ENCODE measurements around the gene FAM120A. TPM values are rescaled to one million over a fixed set of nuclear protein-coding genes. Genes with fewer than 3 reads are reported as not detected.
"Not testable (repeated sequence)": the region's sequence is repeated elsewhere in the genome, so short reads cannot be mapped to it uniquely, and the experiment has no call there.

The FAM120A gene
- total RNA-seq, 2 experiments from 2014 or later: 121 TPM

GRCh38 chr9:93503381-93503780 lies 51.9 kb downstream of the FAM120A start:
- no peak for DNase-seq
- no peak overlapping the region for H3K4me3 Mint-ChIP-seq
- peaks cover 62% of the 10 kb centered on the region for H3K4me1 Mint-ChIP-seq
- no peaks in the 10 kb centered on the region for H3K9me3 Mint-ChIP-seq
- peaks cover 66% of the 10 kb centered on the region for H3K36me3 Mint-ChIP-seq
- no peaks in the 10 kb centered on the region for H3K27me3 Mint-ChIP-seq
- H3K27ac Mint-ChIP-seq: no peak overlapping the region

DNA sequence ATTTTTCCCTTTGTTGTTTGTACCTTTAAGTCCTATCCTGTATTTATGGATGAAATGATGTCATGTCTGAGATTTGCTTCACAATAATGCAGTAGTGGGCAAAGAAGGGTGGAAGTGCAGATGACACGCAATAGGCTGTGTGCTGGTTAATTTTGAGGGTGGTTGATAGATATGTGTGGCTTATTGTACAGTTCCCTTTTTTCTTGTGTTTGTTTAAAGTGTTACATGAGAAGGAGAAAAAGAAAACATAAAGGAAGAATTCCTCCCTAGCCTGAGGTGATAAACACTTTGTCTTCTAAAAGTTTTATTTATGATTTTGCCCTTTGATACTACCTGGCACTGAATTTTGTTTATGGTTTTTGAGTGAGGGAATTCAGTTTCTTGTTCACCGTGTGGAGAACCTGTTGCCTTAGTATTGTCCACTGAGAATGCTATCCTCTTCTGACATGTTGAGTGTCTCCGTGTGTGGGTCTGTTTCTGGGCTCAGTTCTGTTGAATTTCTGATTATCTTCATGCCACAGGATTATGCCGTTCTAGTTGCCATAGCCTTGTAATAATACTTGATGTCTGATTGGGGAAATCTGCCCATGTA lies 54.2 kb downstream of the FAM120A start:
- Mint-ChIP-seq H3K36me3 (peaks cover 53% of the 10 kb centered on the region), H3K27me3 (no peaks in the 10 kb centered on the region), H3K27ac (no peak overlapping the region), H3K4me3 (no peak overlapping the region), H3K9me3 (no peaks in the 10 kb centered on the region), H3K4me1 (peaks cover 61% of the 10 kb centered on the region)
- DNase-seq: no peak

DNA sequence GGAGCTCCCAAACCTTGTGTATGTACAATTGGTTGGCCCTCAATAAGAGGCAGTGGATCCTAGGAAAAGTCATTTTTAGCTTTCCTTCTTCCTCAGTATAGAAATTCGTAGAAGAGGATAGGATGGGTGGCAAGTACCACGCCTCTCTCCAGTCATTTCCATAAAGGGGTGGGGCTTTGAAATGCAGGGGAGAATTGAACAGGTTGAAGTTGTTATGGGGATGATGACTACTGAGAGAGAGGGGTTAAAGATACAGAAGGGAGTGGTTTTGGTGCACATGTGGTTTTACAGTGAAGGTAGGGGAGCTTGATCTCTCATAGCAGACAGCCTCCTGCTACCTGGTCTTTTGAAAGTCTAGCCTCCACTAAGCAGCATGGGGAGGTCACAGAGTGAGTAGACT lies 56.3 kb downstream of the FAM120A start:
- Mint-ChIP-seq H3K4me3 (no peak overlapping the region), H3K4me1 (peaks cover 51% of the 10 kb centered on the region), H3K9me3 (no peaks in the 10 kb centered on the region), H3K27me3 (no peaks in the 10 kb centered on the region), H3K36me3 (peaks cover 41% of the 10 kb centered on the region), H3K27ac (no peak overlapping the region)
- DNase-seq: no peak

GRCh38 chr9:93508207-93508606 lies 56.7 kb downstream of the FAM120A start:
- no peak overlapping the region for H3K27ac Mint-ChIP-seq
- H3K36me3 Mint-ChIP-seq: peaks cover 38% of the 10 kb centered on the region
- H3K9me3 Mint-ChIP-seq: no peaks in the 10 kb centered on the region
- no peak for DNase-seq
- no peak overlapping the region for H3K4me3 Mint-ChIP-seq
- H3K27me3 Mint-ChIP-seq: no peaks in the 10 kb centered on the region
- peaks cover 51% of the 10 kb centered on the region for H3K4me1 Mint-ChIP-seq

DNA sequence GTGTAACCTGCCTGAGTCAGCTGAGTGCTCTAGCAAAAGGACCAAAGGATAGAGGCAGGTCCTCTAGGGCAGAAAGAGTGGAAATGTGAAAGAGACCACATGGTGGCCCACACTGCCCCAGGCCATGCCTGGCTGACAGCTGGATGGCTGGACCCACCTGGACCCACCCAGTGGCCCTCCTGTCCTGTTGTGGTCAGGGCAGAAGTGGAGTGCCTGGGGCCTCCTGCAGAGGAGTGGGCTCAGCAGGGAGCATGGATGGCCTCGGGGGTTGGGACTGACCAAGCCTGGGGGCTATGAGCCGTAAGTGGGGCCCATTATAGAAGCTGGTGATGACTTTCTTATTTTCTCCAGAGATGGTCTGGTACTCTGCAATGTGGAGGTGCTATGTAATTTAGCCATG lies 57.6 kb downstream of the FAM120A start:
- Mint-ChIP-seq H3K36me3 (peaks cover 35% of the 10 kb centered on the region), H3K9me3 (no peaks in the 10 kb centered on the region), H3K4me1 (peaks cover 45% of the 10 kb centered on the region), H3K27ac (no peak overlapping the region), H3K4me3 (no peak overlapping the region), H3K27me3 (no peaks in the 10 kb centered on the region)
- DNase-seq: no peak

- Mint-ChIP-seq H3K9me3 (no peaks in the 10 kb centered on the region), H3K4me1 (peaks cover 37% of the 10 kb centered on the region), H3K4me3 (no peak overlapping the region), H3K27me3 (no peaks in the 10 kb centered on the region), H3K27ac (no peak overlapping the region), H3K36me3 (peaks cover 32% of the 10 kb centered on the region)
- DNase-seq: no peak
Observed at GRCh38 chr9:93510041-93510440, 58.6 kb downstream of the FAM120A start.

DNA sequence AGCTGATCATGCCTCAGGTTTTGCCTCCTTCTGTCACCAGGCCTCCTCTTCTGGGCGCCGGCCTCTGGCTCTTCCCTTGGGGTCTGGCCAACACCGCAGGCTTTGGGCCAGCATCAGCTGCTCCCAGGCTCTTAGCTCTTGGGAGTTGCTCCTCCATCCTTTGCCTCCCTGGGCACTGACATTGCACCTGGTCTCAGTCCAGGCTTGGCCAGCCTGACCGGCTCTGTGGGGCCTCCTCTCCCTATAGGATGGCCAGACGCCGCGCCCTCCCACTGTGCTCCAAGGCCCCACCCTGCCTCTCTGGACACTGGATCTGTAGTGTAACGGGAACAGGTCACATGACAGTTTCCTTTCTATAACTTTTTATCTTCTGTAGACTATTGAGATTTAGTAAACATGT lies 59.7 kb downstream of the FAM120A start:
- H3K4me1 Mint-ChIP-seq: peaks cover 30% of the 10 kb centered on the region
- peak overlapping the region; percentile 3 for H3K27ac Mint-ChIP-seq
- H3K9me3 Mint-ChIP-seq, DNase-seq, H3K27me3 Mint-ChIP-seq, H3K4me3 Mint-ChIP-seq: not testable (repeated sequence)
- peaks cover 25% of the 10 kb centered on the region for H3K36me3 Mint-ChIP-seq

GRCh38 chr9:93512170-93512812 lies 60.8 kb downstream of the FAM120A start:
- peaks cover 19% of the 10 kb centered on the region for H3K36me3 Mint-ChIP-seq

GRCh38 chr9:93513606-93514005 lies 62.1 kb downstream of the FAM120A start:
- no peak overlapping the region for H3K4me3 Mint-ChIP-seq
- no peak for DNase-seq
- H3K36me3 Mint-ChIP-seq: peaks cover 13% of the 10 kb centered on the region

More at GRCh38 chr9:93512170-93512812, 60.8 kb downstream of the FAM120A start:
- not testable (repeated sequence) for H3K9me3 Mint-ChIP-seq, H3K4me3 Mint-ChIP-seq, H3K27ac Mint-ChIP-seq, H3K27me3 Mint-ChIP-seq, DNase-seq
- peaks cover 25% of the 10 kb centered on the region for H3K4me1 Mint-ChIP-seq

DNA sequence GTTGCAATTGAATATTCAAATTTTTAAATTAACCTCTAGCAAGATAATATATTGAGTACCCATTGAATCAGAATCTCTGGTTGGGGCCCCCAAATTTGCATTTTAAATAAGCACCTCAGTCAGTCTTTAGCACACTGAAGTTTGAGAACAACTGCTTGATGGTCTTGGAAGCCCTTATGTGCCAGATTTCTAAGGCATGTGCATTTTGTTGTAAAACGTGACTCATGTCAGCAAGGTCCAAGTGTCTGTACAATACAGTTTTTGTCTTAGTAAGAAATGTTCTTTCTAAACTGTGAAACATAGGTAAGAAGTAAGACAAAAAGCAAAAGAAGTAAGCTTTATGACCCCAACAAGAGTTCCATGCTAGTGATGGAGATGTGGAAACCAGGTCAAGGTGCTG lies 65.8 kb downstream of the FAM120A start:
- Mint-ChIP-seq H3K27ac (no peak overlapping the region), H3K4me3 (no peak overlapping the region), H3K36me3 (peaks cover 16% of the 10 kb centered on the region), H3K4me1 (peaks cover 7% of the 10 kb centered on the region), H3K27me3 (no peaks in the 10 kb centered on the region), H3K9me3 (no peaks in the 10 kb centered on the region)
- DNase-seq: no peak

More at GRCh38 chr9:93513606-93514005, 62.1 kb downstream of the FAM120A start:
- no peaks in the 10 kb centered on the region for H3K27me3 Mint-ChIP-seq
- no peak overlapping the region for H3K27ac Mint-ChIP-seq
- H3K9me3 Mint-ChIP-seq: no peaks in the 10 kb centered on the region
- H3K4me1 Mint-ChIP-seq: peaks cover 16% of the 10 kb centered on the region

DNA sequence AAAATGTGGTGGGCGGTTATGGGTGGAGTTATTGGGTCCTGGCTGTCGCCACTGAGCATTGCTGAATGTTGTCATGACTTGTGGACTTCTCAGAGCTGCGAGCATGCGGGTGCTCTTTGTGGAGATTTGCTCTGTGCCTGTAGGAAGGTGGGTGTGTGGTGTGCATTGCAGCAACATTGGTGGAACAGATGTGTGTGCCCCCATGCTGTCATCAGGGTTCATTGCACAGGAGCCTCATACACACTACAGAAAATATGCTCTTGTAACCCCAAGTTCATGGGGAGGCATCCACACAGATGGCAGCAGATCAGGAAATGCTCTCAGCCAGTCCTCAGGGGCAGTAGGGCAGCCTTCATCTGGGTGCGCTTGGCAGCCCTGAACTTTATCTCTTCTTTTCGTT lies 69.0 kb downstream of the FAM120A start:
- H3K27me3 Mint-ChIP-seq: no peaks in the 10 kb centered on the region
- H3K27ac Mint-ChIP-seq: no peak overlapping the region
- H3K4me3 Mint-ChIP-seq: no peak overlapping the region
- H3K9me3 Mint-ChIP-seq: no peaks in the 10 kb centered on the region
- H3K4me1 Mint-ChIP-seq: peaks cover 5% of the 10 kb centered on the region
- H3K36me3 Mint-ChIP-seq: peaks cover 13% of the 10 kb centered on the region
- DNase-seq: no peak

DNA sequence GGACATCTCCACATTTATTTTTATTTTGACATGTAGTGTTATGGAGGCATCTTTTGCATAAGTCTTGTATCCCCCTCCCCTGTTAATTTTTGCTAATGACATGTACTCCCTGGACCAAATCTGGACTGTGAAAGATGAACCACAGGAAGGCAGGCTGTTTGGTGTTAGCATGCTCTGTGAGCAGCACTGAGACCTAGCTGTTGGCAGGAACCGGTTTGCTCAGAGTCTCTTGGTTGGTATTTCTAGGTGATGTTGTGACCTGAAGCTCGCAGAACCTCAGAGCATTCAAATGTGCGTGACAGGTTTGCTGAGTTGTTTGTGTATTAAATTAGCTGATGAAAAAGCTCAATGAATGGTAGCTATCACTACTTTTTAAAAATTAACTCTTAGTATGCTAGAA lies 71.3 kb downstream of the FAM120A start:
- H3K4me3 Mint-ChIP-seq: no peak overlapping the region
- no peak overlapping the region for H3K27ac Mint-ChIP-seq
- peaks cover 3% of the 10 kb centered on the region for H3K4me1 Mint-ChIP-seq

GRCh38 chr9:93523518-93524144 lies 72.1 kb downstream of the FAM120A start:
- Mint-ChIP-seq H3K4me1 (peaks cover 3% of the 10 kb centered on the region), H3K27ac (no peak overlapping the region), H3K27me3 (no peaks in the 10 kb centered on the region), H3K36me3 (peaks cover 13% of the 10 kb centered on the region), H3K4me3 (no peak overlapping the region), H3K9me3 (no peaks in the 10 kb centered on the region)
- DNase-seq: no peak

More for the DNA sequence above, 71.3 kb downstream of the FAM120A start:
- peaks cover 14% of the 10 kb centered on the region for H3K36me3 Mint-ChIP-seq
- no peaks in the 10 kb centered on the region for H3K9me3 Mint-ChIP-seq
- no peak for DNase-seq
- no peaks in the 10 kb centered on the region for H3K27me3 Mint-ChIP-seq

GRCh38 chr9:93525476-93525875 lies 74.0 kb downstream of the FAM120A start:
- no peaks in the 10 kb centered on the region for H3K9me3 Mint-ChIP-seq
- H3K4me1 Mint-ChIP-seq: peaks cover 3% of the 10 kb centered on the region
- H3K27ac Mint-ChIP-seq: no peak overlapping the region
- H3K36me3 Mint-ChIP-seq: peaks cover 13% of the 10 kb centered on the region
- DNase-seq: no peak
- H3K27me3 Mint-ChIP-seq: no peaks in the 10 kb centered on the region
- no peak overlapping the region for H3K4me3 Mint-ChIP-seq

DNA sequence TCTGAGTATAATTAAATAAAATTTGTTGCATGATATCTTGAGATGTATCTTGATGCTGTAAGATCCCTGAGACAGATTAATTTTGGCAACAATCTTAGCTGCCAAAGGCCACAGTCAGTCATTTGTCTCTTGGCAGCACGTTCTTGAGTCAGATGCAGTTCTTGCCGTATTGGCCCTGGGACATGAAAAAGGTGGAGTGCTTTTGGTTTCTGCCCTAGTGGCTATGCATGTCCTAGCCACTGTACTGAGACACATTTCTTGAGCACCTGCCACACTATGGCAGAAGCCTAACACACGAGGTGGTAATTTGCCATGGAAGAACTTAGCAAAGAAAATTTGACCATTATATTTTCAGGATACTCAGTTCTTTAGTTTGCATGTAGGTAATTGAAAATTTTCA lies 79.9 kb downstream of the FAM120A start:
- DNase-seq: no peak
- H3K36me3 Mint-ChIP-seq: peaks cover 19% of the 10 kb centered on the region
- H3K27me3 Mint-ChIP-seq: no peaks in the 10 kb centered on the region
- H3K27ac Mint-ChIP-seq: no peak overlapping the region
- H3K9me3 Mint-ChIP-seq: no peaks in the 10 kb centered on the region
- no peak overlapping the region for H3K4me3 Mint-ChIP-seq
- no peaks in the 10 kb centered on the region for H3K4me1 Mint-ChIP-seq

DNA sequence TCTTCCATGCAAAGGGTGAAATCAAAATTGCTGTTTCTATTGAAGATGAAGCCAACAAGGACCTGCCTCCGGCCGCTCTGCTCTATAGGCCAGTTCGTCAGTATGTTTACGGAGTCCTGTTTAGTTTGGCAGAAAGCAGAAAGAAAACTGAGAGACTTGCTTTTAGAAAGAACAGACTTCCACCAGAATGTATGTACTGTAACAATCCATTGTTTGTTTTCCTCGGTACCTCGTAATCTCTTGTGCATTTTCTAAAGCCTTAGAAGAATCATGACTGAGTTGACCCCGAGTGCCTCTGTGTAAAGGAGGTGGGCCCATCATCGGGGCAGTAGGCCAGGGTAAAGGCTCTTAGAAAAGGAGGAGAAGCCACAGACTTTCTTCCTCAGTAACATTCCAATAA lies 80.7 kb downstream of the FAM120A start:
- no peaks in the 10 kb centered on the region for H3K27me3 Mint-ChIP-seq
- H3K27ac Mint-ChIP-seq: no peak overlapping the region
- peaks cover 16% of the 10 kb centered on the region for H3K36me3 Mint-ChIP-seq
- no peaks in the 10 kb centered on the region for H3K9me3 Mint-ChIP-seq
- no peaks in the 10 kb centered on the region for H3K4me1 Mint-ChIP-seq
- no peak for DNase-seq
- no peak overlapping the region for H3K4me3 Mint-ChIP-seq
